UCSD-AML1 (cell line): ENCODE results near the gene PAFAH2.

Source experiments
- DNase-seq: peaks from one replicate; lab custom pipeline; 2025; ENCODE audit not compliant: unreplicated experiment; lab: John Stamatoyannopoulos, UW

The PAFAH2 gene

DNA sequence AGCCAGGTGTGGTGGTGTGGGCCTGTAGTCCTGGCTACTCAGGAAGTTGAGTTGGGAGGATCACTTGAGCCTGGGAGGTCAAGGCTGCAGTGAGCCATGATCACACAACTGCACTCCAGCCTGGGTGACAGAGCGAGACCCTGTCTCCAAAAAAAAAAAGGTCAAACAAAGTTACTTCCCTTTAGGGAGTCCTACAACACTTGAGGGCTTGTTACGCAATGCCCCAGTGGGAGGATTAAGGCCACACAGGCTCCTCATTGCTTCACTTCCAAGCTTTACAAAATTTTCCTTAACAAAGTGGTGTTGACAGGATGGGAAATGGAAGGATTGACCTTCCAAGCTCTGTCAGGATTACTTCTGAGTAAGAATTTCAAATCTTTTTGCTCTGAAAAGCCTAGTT lies 17.5 kb upstream of the PAFAH2 start:
- no peak for DNase-seq

DNA sequence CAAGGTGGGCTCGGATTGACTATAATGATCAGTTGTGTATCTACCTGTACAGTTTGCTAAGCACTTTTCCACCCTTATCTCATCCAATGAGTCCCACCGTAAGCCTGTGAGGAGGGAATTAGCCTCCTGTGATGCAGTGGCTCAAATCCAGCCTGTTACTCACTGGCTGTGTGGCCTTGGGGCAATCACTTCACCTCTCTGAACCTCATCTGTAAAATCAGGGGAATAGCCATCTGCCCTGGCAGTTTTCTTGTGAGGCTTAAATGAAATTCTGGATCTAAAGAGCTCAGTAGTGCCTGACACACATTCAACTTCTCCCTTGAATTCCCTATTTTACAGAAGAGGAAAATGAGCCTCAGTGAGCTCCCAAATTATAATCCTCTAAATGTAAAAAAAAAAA lies 16.3 kb upstream of the PAFAH2 start:
- DNase-seq = no peak

DNA sequence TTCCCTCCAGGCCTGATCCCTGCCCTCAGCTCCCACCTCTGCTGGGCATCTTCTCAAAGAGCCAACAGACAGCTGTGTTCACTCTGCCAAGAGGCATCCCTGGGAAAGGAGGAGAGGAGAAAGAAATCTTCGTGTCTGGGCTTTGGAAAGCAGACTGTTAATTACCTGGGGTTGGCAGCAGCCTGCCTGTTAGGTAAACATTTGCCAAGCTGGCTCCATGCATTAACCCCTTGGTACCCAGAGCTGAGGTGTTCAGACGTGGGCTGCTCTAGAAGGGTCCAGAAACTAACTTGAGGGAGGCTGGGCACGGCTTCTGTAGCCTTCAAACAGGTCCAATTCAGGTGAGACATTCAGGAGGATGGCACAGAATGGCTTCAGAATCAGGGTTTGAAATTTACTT lies 15.0 kb upstream of the PAFAH2 start:
- DNase-seq = no peak

DNA sequence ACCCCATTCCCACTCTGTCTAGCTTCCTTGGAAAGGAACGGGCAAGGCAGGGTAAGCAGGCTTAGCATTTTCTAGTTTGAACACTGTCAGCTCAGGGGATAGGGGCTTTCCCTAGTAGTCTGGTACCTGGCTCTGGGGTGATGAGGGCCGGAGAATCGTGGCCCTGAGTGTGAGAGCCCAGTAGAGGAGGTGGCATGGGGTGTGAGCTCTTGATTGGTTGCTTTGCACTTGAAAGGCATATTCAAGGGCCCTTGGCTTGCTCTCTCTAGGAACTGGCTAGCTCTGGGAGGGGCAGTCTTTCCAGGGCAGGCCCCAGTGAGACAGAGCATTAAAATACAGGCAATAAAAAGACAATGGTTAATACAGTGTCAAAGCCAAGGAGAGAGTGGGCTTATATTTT lies 13.0 kb upstream of the PAFAH2 start:
- DNase-seq = no peak

DNA sequence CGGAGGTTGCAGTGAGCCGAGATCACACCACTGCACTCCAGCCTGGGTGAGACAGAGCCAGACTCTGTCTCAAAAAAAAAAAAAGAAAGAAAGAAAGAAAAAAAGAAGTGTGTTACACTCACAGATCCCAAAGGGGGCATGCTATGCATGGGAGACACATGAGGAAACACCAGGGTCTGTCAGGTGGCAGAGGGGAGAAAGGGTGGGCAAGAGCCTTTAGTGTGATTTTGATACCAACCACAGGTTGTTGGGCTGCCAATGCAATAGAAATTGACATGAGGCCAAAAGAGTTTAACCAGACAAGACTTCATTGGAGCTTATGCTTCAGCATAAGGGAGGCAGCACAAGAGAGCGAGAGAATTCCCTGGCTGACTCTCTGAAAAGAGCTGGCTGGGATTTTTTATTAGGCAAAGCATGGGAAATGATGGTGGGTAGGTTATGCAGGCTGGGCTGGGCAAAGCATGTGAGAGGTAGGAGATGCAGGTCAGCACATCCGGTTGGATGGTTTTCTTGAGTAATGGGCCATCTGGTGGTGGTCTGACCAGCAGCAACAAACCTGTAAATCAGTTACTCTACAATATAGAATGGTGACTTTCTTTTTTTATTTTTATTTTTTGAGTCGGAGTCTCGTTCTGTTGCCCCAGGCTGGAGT lies 12.1 kb upstream of the PAFAH2 start:
- no peak for DNase-seq

DNA sequence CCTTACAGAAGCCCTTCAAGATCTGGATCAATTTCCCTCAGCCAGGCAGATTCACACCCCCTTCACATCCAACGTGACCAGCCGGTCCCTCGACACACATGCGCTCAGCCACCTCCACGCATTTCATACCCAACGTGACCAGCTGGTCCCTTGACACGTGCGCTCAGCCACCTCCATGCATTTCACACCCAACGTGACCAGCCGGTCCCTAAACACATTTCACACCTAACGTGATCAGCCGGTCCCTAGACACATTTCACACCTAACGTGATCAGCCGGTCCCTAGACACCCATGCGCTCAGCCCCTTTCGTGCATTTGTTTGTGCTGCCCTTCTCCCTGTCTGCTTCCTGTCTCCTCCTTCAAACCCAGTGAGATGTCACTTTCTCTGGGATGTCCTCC lies 8.8 kb upstream of the PAFAH2 start:
- no peak for DNase-seq

DNA sequence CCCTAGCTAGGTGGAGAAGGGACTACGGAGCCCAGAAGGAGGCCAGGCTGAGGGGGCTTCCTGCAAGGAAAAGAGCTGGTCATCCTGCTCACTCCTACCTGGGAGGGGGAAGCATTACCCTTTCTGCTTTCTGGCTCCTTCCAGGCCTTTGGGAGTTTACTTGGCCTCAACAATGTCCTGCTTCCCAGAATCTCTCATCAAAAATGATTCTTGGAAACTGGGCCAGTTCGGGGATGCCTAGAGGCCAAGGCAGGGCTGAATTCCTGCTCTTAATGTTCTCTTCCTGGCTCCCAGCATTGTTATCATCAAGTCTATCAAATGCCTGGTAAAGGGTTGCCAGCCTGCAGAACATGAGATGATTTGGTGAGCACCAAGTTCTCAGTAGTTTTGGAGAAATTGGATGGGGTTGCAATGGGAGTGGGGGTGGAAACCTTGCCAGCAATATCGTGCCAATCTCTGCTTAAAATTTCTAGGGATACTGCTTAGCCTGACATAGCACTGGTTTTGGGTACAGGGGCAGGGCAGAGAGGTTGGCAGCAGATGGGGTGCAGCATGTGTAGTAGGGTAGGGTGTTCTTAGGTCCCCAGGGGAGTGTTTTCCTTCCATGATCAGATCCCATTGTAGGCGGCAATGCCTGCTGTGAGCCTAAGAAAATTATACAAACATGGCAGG lies 7.7 kb upstream of the PAFAH2 start:
- DNase-seq = no peak

DNA sequence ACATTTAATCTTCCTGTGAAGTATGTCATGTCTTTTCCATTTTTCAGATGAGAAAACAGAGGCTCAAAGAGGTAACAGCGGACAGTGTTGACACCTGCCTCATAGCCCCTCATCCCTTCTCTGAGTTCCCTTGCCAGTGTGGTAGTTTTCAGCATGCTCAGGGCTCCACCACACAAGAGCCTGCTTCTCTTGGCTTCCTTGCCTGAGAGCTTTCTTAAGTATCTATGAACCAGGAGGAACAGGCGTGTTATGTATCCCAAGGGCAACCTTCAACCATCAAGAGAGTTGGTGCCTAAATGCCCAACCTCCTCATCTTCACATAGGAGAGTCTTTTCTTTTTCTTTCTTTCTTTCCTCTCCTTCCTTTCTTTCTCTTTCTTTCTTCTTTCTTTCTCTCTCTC lies 5.9 kb upstream of the PAFAH2 start:
- no peak for DNase-seq

DNA sequence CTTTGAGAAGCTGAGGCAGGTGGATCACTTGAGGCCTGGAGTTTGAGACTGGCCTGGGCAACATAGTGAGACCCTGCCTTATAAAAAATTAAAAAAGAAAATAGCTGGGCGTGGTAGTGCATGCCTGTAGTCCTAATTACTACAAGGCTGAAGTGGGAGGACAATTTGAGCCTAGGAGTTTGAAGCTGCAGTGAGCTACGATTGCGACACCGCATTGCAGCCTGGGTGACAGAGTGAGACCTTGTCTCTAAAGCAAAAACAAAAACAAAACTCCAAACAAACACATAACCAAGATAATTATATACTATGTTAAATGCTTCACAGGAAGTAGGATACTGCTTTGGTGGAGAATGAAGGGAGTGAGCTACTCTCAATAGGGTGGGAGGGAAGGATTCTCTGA lies 5.4 kb upstream of the PAFAH2 start:
- DNase-seq = no peak

DNA sequence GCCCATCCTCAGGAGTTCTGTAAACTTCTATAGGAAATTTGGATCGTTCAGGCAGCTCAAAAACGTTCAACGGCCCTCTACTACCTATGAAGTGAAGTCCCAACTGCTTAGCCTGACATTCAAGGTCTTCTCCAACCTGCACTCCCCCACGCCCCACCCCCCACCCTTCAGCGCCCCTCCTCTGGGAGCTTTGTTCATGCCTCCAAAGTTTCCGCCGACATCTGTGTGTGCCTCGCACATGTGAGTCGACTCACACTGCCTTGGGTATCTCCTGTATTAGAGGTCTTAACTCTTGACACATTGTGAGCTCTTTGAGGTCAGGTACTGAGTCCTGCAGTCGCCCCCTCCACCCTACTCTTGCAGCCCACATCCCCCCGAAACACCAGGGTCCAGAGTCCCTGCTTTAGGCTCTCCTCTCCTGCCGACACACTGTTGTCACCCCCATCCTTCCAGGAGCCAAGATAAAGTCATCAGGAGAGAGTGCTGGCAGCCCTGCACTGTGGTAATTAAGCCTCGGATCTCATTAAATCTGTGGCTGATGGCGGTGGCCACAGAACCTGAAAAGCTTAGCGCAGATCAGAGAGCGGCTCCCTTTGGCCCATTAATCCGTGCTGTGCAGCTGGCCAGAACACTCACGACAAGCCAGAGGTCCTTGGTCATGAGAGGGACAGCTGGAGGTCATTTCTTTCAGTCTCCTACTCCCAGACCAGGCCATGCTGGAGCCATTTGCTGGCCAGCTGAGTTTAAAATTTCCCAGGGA lies 1.4 kb upstream of the PAFAH2 start:
- no peak for DNase-seq

DNA sequence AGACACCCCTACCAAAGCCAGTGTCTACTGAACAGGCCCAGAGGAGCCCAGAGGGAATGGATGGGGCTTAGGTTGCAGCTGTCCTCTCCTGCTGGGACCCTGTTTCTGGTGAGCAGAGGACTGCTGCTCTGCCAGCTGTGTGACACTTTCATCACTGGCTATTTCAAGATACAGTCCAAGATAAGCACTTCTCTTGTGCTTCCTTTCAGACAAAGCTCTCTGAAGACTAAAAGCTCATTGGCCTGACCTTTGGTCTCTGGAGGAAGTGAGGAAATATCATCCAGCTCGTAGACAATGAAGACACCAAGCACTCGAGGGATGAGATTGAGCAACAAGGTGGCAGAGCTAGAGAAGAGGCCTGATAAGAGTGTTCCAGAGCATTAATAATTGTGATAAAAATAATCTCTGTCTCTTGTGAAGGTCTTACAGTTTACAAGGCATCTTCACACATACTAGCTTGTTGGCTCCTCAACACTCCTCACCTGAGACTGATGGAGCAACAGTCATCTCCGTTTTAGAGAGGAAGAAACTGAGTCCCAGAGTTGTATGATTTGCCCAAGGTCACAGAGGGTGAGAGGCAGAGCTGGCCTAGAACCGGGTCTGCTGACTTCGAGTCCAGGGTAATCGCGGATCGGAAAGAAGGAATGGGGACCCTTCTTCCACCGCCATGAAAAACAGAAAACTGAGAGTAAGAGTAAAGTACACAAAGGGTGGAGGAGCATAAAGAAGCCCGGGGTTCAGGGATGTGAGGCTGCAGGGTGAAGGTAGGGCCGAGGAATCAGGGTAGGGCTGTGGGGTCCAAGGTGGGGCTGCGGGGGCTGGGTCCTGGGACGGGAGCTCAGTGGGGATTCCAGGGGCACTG lies 666 bp downstream of the PAFAH2 start:
- no peak for DNase-seq

DNA sequence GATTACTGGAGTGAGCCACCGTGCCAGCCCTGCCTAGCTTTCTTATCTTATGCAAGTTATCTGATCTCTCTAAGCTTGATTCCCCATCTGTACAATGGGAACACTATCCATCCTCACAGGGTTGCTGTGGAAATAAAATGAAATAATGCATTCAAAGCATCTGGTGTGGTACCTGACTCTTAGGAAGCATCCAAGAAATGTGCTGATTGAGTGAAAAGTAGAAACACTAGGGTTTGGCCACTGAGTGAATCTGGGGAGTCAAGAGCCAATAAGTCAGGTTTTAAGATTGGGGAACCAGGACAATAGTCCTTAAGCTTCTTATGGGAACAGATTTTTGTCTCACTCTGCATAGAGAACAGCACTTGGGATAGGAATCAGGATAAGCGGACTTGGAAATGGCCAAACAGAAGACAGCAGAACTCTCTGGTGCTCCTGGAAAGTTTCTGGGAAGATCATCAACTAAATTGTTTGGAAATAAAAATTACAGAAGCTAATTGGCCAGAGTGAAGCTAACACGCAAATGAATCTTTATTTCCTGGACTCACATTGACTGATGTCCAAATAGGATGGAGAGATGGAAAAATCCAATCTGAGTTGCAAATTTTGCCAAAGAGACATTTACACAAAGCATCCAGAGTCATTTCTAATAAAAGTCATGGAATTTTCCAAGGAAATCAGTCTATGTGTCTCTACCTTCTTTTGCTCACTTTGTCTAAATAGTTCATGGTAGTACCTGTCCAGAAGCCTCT lies 3.3 kb downstream of the PAFAH2 start:
- DNase-seq = no peak

DNA sequence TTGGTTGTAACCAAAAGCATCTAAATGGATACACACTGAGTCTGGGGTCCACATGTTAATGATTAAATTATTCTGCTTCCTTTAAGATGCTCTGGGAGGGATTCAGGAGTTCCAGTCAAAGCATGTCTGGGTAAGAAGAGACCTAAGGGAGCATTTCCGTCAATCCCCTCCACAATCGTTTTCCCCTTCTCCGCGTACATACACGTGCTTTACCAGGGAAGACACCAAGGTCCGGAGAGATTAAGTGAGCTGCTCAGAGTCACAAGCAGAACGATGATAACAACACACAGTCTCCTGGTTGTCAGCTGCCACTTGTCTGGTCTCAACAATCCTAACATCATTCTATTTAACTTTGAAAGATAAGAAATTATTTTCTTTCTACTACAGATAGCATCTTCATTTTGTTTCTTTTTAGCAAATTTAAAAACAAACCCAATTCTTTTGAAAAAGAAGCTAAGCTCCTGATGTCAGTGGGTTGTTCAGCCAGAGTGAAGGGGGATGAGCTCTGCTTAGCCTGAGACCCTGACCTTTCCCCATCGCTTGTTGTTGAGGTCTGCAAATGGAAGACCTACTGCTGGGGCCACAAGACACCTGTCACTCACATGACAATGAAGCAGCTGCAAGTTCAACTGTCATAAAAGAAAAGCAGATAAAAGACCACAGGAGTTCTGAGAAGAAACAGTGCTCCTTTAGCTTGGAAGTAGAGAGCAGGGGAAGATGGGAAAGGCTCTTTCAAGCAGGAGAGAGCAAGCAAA lies 4.5 kb downstream of the PAFAH2 start:
- no peak for DNase-seq

DNA sequence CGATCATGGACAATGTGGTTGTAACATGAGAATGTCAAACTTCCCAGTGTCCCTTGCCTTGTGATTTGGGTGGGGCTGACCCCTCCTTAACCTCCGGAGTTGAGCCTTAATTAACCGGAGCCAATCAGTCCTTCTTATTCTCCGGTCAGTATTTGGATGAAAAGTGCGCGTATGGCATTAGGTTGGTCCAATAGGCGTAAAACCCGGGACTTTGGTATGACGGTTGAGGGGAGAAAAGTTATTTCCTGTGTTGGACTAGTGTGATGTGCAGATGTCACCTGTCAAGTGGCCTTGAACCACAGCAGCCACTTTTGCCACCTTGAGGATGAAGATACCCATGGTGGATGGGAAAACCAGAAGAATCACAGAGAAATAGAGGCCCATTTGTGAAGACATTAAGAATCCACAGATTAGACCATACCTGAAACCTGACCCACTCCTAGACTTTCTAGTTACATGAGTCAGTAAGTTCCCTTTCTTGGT lies 5.1 kb downstream of the PAFAH2 start:
- DNase-seq = no peak

DNA sequence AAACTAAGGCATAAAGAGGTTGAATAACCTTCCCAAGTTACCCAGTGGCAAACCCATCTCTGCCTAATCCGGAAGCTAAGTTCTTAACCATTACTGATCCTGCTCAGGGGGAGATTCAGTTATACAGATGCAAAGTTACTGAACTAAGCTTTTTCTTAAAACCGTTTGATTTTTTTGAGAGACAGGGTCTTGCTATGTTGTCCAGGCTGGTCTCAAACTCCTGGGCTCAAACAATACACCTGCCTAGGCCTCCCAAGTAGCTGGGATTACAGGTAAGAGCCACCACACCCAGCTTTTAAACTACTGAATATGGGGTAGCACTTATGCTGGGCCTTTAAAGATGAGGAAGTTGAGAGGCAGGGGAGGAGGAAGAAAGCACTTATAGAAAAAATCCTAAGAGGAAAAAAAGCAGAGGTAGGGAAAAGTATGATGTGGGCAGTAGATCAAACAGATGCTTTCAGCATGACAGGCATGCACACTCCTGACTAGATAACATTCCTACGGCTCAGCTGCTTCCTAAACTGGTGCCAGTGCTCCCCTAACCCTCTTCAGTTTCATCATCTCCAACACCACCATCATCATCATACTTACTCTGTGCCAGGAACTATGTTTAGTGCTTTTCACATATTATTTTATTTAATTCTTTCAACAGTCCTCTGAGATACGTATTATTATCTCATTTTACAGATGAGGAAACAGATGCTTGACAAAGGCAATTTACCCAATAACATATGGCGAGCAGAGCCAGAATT lies 5.8 kb downstream of the PAFAH2 start:
- DNase-seq = no peak

DNA sequence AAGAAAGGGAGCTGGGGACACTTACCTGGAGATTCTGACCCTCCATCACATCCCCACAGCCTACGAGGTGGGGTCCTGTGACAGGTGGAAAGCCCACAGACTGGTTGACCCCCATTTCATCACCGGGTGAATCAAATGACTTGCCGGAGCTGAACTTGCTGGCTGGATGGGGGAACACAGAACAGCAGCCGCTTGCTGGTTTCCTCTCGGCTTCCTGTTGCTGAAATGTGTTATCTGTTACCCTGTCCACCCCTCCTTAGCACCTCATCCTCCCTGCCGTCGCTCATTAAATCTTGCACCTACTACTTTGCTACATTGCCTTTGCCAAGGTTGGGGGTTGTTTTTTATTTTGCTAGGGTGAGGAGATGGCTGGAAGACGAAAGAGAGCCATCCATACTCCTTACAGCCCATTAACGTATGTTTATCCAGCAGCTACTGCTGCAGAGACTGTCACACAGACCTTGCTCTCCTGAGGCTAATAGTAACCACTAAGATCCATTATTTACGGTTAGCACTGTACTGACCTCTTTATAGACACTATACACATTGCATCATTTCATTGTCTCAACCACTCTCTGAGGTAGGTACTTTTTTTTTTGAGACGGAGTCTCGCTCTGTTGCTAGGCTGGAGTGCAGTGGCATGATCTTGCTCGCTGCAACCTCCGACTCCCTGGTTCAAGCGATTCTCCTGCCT lies 7.0 kb downstream of the PAFAH2 start:
- DNase-seq = peak; percentile 41

DNA sequence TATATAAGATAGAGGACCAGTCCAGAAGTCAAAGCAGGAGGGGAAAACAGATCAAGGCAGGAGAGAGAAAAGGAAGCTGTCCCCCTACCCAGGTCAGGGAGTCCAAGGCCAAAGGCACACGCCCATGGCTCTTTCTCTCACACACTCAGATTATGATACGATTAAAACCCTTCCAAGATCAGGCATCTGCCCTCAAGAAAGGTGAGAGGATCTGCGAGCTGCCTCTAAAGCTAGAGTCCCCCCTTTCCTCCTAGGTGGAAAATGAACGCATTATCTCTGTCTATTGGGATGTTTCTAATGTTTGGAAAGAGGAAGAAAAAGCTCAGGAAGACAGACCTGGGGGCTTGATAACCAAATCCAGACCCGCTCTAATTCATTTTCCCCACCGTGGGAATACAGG lies 7.6 kb downstream of the PAFAH2 start:
- no peak for DNase-seq

DNA sequence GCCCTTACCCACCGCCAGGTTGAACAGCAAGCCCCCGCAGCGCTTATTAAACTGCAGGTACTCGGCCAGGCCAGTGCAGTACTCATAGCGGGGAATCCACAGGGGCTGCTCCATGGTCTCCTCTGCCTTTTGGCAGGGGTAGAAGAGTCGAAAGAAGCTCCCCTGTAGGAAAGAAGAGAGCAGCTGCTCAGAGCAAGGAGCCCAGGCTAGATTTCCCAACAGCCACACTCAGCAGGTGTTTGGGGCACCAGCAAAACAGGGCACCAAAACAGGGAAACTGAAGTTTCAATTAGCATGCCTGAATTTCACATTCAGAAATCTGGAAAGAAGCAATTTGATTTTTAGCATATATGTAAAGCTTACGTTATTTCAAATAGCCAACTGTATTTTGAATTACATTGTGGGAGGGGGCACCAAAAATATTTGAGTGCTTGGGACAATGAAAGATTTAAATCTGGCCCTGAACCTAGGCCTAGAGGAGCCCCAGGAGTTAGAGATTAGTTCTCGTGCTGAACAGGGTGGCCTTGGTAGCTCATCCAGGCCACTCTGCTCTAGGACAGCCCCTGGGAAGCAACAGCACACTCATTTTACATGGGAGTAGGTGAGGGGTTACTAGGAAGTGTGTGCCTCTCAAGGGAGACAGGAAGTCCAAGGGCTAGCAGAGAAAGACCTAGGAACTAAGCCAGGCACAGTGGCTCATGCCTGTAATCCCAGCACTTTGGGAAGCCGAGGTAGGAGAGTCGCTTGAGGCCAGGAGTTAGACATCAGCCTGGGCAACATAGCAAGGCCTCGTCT lies 8.2 kb downstream of the PAFAH2 start:
- DNase-seq = no peak
